WTC11 (cell line): Measurements from ENCODE around the gene POLE4. TPM values are rescaled to one million over a fixed set of nuclear protein-coding genes. Genes with fewer than 3 reads are reported as not detected.

Experiments
- ATAC-seq: fragments of 200-7000 bp; cut with Tn5 transposase; 2 replicates; pipeline ENCODE4 v1.10.0; 2021; ENCODE audit warnings: mild to moderate bottlenecking, moderate library complexity
- CTCF ChIA-PET: fragments of 300-600 bp; sonication (Branson Sonifier 250); formaldehyde crosslinking; loops from one replicate; lab custom pipeline; 2021; ENCODE audit warnings: antibody characterized with exemption; lab: Charles Lee
- POLR2A ChIA-PET: fragments of 350-600 bp; sonication (Branson Sonifier 250); formaldehyde crosslinking; loops from one replicate; lab custom pipeline; 2021; ENCODE audit warnings: antibody characterized with exemption; lab: Charles Lee
- DNase-seq: peaks from one replicate; pipeline ENCODE4 v3.0.0; 2021; ENCODE audit warnings: low spot score
- H3K27ac Mint-ChIP-seq: 2 replicates; pipeline ENCODE4 v1.8.0; 2021; ENCODE audit warnings: mixed read lengths
- H3K27me3 Mint-ChIP-seq: 2 replicates; pipeline ENCODE4 v1.8.0; 2021; ENCODE audit warnings: low read depth, mild to moderate bottlenecking, moderate library complexity, mixed read lengths
- H3K36me3 Mint-ChIP-seq: 2 replicates; pipeline ENCODE4 v1.8.0; 2021; ENCODE audit warnings: mixed read lengths
- H3K4me1 Mint-ChIP-seq: 2 replicates; pipeline ENCODE4 v1.8.0; 2022; ENCODE audit warnings: mixed read lengths
- H3K4me3 Mint-ChIP-seq: 2 replicates; pipeline ENCODE4 v1.8.0; 2021; ENCODE audit warnings: mild to moderate bottlenecking, moderate library complexity, mixed read lengths
- H3K9me3 Mint-ChIP-seq: 2 replicates; pipeline ENCODE4 v1.8.0; 2021; ENCODE audit warnings: mixed read lengths
- FOXK1 ChIP-seq: sonication (generic); formaldehyde crosslinking; IDR thresholded peaks from 2 replicates; pipeline ENCODE4 v1.8.0; 2022; ENCODE audit warnings: mild to moderate bottlenecking, moderate library complexity, missing genetic modification reagents
- GTF2I ChIP-seq: fragments of 250-450 bp; sonication (Bioruptor Pico); conservative IDR thresholded peaks from 2 replicates; pipeline ENCODE4 v1.4.0; 2021; ENCODE audit warnings: mild to moderate bottlenecking
- HMGA2 ChIP-seq: fragments of 250-450 bp; sonication (Bioruptor Pico); IDR thresholded peaks from 2 replicates; pipeline ENCODE4 v1.4.0; 2021; ENCODE audit warnings: mild to moderate bottlenecking, moderate library complexity
- NFATC4 ChIP-seq: fragments of 250-450 bp; sonication (Bioruptor Pico); IDR thresholded peaks from 2 replicates; pipeline ENCODE4 v1.9.0; 2021; ENCODE audit warnings: mild to moderate bottlenecking
- NR1H2 ChIP-seq: sonication (generic); formaldehyde crosslinking; IDR thresholded peaks from 2 replicates; pipeline ENCODE4 v1.9.0; 2021; ENCODE audit warnings: mild to moderate bottlenecking, moderate library complexity, missing genetic modification reagents
- NR3C1 ChIP-seq: sonication (generic); formaldehyde crosslinking; conservative IDR thresholded peaks from 2 replicates; pipeline ENCODE4 v1.8.1; 2023; ENCODE audit warnings: low read depth, mild to moderate bottlenecking, missing genetic modification reagents
- SOX15 ChIP-seq: fragments of 250-450 bp; sonication (Bioruptor Pico); IDR thresholded peaks from 2 replicates; pipeline ENCODE4 v1.9.0; 2021; ENCODE audit warnings: mild to moderate bottlenecking
- TCF7 ChIP-seq: sonication (generic); formaldehyde crosslinking; IDR thresholded peaks from 2 replicates; pipeline ENCODE4 v1.8.0; 2022; ENCODE audit warnings: mild to moderate bottlenecking, low read depth, missing genetic modification reagents, moderate library complexity
- ZNF232 ChIP-seq: sonication (generic); formaldehyde crosslinking; IDR thresholded peaks from 2 replicates; pipeline ENCODE4 v1.8.0; 2022; ENCODE audit warnings: mild to moderate bottlenecking, missing genetic modification reagents
- ZNF263 ChIP-seq: sonication (generic); formaldehyde crosslinking; IDR thresholded peaks from 2 replicates; pipeline ENCODE4 v1.8.1; 2022; ENCODE audit warnings: low read depth, mild to moderate bottlenecking, moderate library complexity, missing genetic modification reagents
- ZNF317 ChIP-seq: sonication (generic); formaldehyde crosslinking; IDR thresholded peaks from 2 replicates; pipeline ENCODE4 v1.8.1; 2023; ENCODE audit warnings: low read depth, mild to moderate bottlenecking, moderate library complexity, missing genetic modification reagents, borderline replicate concordance
- ZNF671 ChIP-seq: fragments of 250-450 bp; sonication (Bioruptor Pico); IDR thresholded peaks from 2 replicates; pipeline ENCODE4 v1.8.0; 2021; ENCODE audit warnings: mild to moderate bottlenecking
- total RNA-seq: library from RNA; stranded (reverse); gene quantifications from 3 replicates; pipeline ENCODE4 v1.2.3, GENCODE V29; 2021
- TF ChIP-seq, protein P1 (sequence below): fragments of 250-450 bp; sonication (Bioruptor Pico); IDR thresholded peaks from 2 replicates; pipeline ENCODE4 v2.1.2; 2022; ENCODE audit warnings: mild to moderate bottlenecking, moderate library complexity
- TF ChIP-seq, protein P2 (sequence below): sonication (generic); formaldehyde crosslinking; IDR thresholded peaks from 2 replicates; pipeline ENCODE4 v1.8.1; 2022; ENCODE audit warnings: low read depth, missing genetic modification reagents, borderline replicate concordance
- TF ChIP-seq, protein P3 (sequence below): sonication (generic); formaldehyde crosslinking; IDR thresholded peaks from 2 replicates; pipeline ENCODE4 v1.8.1; 2023; ENCODE audit warnings: mild to moderate bottlenecking, missing genetic modification reagents
- TF ChIP-seq, protein P4 (sequence below): sonication (generic); formaldehyde crosslinking; conservative IDR thresholded peaks from 2 replicates; pipeline ENCODE4 v1.8.1; 2022; ENCODE audit warnings: mild to moderate bottlenecking, missing genetic modification reagents
- TF ChIP-seq, protein P5 (sequence below): sonication (generic); formaldehyde crosslinking; IDR thresholded peaks from 2 replicates; pipeline ENCODE4 v1.8.1; 2022; ENCODE audit warnings: missing genetic modification reagents, borderline replicate concordance
- TF ChIP-seq, protein P6 (sequence below): sonication (generic); formaldehyde crosslinking; IDR thresholded peaks from 2 replicates; pipeline ENCODE4 v1.8.1; 2023; ENCODE audit warnings: mild to moderate bottlenecking, missing genetic modification reagents, moderate library complexity
- TF ChIP-seq, protein P7 (sequence below): sonication (generic); formaldehyde crosslinking; IDR thresholded peaks from 2 replicates; pipeline ENCODE4 v1.8.0; 2023; ENCODE audit warnings: missing genetic modification reagents, mild to moderate bottlenecking, borderline replicate concordance

POLE4 gene
- total RNA-seq, 1 experiment from 2014 or later = 31.5 TPM

DNA sequence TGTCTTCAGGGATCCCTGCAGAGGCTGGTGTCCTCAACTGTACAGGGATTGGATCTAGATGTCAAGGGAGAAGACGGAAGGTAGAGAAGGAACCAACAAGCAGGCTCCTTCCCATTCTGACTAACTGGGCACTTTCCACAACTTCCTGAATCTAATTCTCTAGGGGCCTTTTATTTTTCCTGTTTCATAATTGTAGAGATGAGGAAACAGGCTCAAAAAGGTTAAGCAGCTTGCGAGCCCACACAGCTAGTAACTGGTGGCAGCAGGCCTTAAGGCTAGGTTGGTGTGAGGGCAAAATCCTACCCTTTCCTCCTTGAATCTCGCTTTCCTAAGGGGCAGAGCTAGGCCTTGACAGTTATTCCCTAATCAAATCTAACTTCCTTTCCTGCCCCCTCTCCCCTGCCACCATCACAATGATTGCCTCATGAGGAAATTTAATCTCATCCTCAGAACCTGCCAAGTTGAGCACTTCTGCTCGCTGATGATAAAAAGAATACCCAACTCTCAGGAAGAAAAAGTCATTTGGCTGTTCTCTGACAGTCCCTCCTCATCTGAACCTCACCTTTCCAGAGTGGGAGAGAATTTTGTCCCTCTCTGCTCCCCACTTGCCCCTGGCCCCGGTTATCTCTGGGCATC lies 35.7 kb upstream of the POLE4 start:
- Mint-ChIP-seq H3K27me3 (peaks cover 16% of the 10 kb centered on the region), H3K9me3 (no peaks in the 10 kb centered on the region), H3K27ac (no peak overlapping the region), H3K4me1 (no peaks in the 10 kb centered on the region), H3K4me3 (no peak overlapping the region), H3K36me3 (no peaks in the 10 kb centered on the region)
- DNase-seq (no peak), ATAC-seq (no peak)
- CTCF ChIA-PET = no interaction called here
- TF ChIP-seq, protein P1, sequence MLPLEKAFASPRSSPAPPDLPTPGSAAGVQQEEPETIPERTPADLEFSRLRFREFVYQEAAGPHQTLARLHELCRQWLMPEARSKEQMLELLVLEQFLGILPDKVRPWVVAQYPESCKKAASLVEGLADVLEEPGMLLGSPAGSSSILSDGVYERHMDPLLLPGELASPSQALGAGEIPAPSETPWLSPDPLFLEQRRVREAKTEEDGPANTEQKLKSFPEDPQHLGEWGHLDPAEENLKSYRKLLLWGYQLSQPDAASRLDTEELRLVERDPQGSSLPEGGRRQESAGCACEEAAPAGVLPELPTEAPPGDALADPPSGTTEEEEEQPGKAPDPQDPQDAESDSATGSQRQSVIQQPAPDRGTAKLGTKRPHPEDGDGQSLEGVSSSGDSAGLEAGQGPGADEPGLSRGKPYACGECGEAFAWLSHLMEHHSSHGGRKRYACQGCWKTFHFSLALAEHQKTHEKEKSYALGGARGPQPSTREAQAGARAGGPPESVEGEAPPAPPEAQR (CRISPR knock-in tag) = no peak
- POLR2A ChIA-PET = no interaction called here

DNA sequence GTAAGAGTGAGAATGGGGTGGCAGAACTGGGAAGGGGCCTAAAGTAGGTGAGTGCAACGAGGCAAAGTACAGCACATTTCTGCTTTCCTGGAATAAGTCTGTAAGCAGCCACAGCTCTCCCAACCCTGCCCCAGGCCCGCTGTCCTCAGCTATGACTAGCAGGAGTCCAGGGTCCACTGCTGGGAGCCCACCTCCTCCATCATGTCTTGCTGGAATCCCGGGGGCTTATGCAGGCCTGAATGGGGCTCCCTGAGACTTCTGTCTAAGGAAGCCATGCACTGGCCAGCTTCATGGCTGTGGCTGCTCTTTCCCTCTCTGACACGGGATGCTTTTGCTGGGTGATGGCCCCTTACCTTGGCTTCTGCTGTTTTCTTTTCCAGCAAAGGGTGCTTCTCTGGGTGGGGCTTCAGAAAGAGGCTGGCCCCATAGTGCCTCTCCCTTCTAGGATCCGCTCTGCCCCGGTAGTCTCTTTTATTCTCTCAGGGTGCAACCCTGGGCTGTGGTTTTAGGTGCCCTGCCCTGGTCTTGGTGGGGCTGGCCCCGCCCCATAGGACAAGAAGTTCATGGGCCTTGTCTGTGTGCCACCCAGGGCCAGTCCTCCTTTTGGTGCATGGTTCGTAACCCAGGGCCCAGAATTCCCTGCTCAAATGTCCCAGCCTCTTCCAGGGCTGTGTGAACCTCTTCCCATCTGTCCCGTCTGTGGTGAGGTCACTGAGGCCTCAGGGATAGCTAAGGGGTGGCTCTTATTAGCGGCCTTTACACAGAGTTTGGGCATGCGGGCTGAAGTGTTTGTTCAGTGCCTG lies 33.8 kb upstream of the POLE4 start:
- Mint-ChIP-seq H3K9me3 (no peaks in the 10 kb centered on the region), H3K4me1 (no peaks in the 10 kb centered on the region), H3K4me3 (no peak overlapping the region), H3K36me3 (no peaks in the 10 kb centered on the region), H3K27me3 (peaks cover 9% of the 10 kb centered on the region), H3K27ac (no peak overlapping the region)
- TF ChIP-seq, protein P2, sequence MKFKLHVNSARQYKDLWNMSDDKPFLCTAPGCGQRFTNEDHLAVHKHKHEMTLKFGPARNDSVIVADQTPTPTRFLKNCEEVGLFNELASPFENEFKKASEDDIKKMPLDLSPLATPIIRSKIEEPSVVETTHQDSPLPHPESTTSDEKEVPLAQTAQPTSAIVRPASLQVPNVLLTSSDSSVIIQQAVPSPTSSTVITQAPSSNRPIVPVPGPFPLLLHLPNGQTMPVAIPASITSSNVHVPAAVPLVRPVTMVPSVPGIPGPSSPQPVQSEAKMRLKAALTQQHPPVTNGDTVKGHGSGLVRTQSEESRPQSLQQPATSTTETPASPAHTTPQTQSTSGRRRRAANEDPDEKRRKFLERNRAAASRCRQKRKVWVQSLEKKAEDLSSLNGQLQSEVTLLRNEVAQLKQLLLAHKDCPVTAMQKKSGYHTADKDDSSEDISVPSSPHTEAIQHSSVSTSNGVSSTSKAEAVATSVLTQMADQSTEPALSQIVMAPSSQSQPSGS (CRISPR knock-in tag) = no peak
- TF ChIP-seq, protein P3, sequence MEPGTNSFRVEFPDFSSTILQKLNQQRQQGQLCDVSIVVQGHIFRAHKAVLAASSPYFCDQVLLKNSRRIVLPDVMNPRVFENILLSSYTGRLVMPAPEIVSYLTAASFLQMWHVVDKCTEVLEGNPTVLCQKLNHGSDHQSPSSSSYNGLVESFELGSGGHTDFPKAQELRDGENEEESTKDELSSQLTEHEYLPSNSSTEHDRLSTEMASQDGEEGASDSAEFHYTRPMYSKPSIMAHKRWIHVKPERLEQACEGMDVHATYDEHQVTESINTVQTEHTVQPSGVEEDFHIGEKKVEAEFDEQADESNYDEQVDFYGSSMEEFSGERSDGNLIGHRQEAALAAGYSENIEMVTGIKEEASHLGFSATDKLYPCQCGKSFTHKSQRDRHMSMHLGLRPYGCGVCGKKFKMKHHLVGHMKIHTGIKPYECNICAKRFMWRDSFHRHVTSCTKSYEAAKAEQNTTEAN (CRISPR knock-in tag) = no peak
- TF ChIP-seq NR3C1 (CRISPR knock-in tag) (no peak), GTF2I (CRISPR knock-in tag) (no peak), NR1H2 (CRISPR knock-in tag) (no peak), FOXK1 (no peak), TCF7 (CRISPR knock-in tag) (no peak), HMGA2 (CRISPR knock-in tag) (no peak), ZNF232 (no peak), NFATC4 (CRISPR knock-in tag) (no peak)
- TF ChIP-seq, protein P4, sequence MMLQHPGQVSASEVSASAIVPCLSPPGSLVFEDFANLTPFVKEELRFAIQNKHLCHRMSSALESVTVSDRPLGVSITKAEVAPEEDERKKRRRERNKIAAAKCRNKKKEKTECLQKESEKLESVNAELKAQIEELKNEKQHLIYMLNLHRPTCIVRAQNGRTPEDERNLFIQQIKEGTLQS (CRISPR knock-in tag) = no peak
- no peak for ATAC-seq
- ChIA-PET POLR2A (interaction anchor here (0.6 kb wide), 1 partner anchor 366 kb away, joined by 3 read pairs; no protein-coding TSS in a partner anchor), CTCF (no interaction called here)
- DNase-seq = no peak

DNA sequence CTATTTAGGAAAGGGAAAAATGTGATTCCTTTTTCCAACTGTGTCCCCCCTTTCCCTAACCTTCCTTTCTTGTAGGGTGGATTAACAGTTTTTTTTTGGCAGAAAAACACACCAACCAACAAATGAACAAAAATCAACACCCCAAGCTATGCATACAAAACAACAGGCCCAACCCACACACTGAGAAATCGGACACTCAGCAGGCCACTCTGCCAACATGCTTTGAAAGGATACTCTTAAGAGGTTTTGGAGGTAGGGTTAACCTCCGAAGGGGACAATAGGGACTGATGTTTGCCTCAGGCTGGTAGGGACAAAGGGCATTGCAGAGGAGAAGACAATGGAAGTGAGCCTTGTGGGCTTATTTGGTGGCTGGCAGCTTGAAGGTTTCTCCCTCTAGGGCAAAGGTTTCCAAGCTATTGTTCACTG lies 33.1 kb upstream of the POLE4 start:
- Mint-ChIP-seq H3K4me3 (no peak overlapping the region), H3K9me3 (no peaks in the 10 kb centered on the region), H3K4me1 (no peaks in the 10 kb centered on the region), H3K27ac (no peak overlapping the region), H3K36me3 (no peaks in the 10 kb centered on the region), H3K27me3 (peaks cover 8% of the 10 kb centered on the region)
- ChIA-PET CTCF (interaction anchor here (0.8 to 1.2 kb wide), 2 partner anchors 316 to 635 kb away, joined by 3 read pairs; partner anchors contain the start of gene EVA1A), POLR2A (interaction anchor here (0.6 kb wide), 1 partner anchor 366 kb away, joined by 3 read pairs; no protein-coding TSS in a partner anchor)
- DNase-seq (no peak), ATAC-seq (no peak)
- TF ChIP-seq, protein P5, sequence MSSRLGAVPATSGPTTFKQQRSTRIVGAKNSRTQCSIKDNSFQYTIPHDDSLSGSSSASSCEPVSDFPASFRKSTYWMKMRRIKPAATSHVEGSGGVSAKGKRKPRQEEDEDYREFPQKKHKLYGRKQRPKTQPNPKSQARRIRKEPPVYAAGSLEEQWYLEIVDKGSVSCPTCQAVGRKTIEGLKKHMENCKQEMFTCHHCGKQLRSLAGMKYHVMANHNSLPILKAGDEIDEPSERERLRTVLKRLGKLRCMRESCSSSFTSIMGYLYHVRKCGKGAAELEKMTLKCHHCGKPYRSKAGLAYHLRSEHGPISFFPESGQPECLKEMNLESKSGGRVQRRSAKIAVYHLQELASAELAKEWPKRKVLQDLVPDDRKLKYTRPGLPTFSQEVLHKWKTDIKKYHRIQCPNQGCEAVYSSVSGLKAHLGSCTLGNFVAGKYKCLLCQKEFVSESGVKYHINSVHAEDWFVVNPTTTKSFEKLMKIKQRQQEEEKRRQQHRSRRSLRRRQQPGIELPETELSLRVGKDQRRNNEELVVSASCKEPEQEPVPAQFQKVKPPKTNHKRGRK (CRISPR knock-in tag) = no peak
- TF ChIP-seq, protein P6, sequence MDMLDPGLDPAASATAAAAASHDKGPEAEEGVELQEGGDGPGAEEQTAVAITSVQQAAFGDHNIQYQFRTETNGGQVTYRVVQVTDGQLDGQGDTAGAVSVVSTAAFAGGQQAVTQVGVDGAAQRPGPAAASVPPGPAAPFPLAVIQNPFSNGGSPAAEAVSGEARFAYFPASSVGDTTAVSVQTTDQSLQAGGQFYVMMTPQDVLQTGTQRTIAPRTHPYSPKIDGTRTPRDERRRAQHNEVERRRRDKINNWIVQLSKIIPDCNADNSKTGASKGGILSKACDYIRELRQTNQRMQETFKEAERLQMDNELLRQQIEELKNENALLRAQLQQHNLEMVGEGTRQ (CRISPR knock-in tag) = no peak
- TF ChIP-seq ZNF263 (CRISPR knock-in tag) (no peak), ZNF671 (CRISPR knock-in tag) (no peak), ZNF317 (CRISPR knock-in tag) (no peak), SOX15 (CRISPR knock-in tag) (no peak)
- TF ChIP-seq, protein P7, sequence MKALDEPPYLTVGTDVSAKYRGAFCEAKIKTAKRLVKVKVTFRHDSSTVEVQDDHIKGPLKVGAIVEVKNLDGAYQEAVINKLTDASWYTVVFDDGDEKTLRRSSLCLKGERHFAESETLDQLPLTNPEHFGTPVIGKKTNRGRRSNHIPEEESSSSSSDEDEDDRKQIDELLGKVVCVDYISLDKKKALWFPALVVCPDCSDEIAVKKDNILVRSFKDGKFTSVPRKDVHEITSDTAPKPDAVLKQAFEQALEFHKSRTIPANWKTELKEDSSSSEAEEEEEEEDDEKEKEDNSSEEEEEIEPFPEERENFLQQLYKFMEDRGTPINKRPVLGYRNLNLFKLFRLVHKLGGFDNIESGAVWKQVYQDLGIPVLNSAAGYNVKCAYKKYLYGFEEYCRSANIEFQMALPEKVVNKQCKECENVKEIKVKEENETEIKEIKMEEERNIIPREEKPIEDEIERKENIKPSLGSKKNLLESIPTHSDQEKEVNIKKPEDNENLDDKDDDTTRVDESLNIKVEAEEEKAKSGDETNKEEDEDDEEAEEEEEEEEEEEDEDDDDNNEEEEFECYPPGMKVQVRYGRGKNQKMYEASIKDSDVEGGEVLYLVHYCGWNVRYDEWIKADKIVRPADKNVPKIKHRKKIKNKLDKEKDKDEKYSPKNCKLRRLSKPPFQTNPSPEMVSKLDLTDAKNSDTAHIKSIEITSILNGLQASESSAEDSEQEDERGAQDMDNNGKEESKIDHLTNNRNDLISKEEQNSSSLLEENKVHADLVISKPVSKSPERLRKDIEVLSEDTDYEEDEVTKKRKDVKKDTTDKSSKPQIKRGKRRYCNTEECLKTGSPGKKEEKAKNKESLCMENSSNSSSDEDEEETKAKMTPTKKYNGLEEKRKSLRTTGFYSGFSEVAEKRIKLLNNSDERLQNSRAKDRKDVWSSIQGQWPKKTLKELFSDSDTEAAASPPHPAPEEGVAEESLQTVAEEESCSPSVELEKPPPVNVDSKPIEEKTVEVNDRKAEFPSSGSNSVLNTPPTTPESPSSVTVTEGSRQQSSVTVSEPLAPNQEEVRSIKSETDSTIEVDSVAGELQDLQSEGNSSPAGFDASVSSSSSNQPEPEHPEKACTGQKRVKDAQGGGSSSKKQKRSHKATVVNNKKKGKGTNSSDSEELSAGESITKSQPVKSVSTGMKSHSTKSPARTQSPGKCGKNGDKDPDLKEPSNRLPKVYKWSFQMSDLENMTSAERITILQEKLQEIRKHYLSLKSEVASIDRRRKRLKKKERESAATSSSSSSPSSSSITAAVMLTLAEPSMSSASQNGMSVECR (CRISPR knock-in tag) = no peak
